A673 (cell line): Measurements from ENCODE around the gene METTL24. TPM values are rescaled to one million over a fixed set of nuclear protein-coding genes. Genes with fewer than 3 reads are reported as not detected.
"Not testable (repeated sequence)": the region's sequence is repeated elsewhere in the genome, so short reads cannot be mapped to it uniquely, and the experiment has no call there.

Experiments used
- BruUV-seq: library from RNA; stranded (reverse); fragments of 400-500 nt; replicated peaks from 2 replicates; lab custom pipeline; 2021; lab: Mats Ljungman, UMichigan
- CTCF ChIA-PET: fragments of 300-600 bp; sonication (Branson Sonifier 250); formaldehyde crosslinking; loops from one replicate; lab custom pipeline; 2022; ENCODE audit warnings: antibody characterized with exemption; lab: Charles Lee
- POLR2A ChIA-PET: fragments of 300-600 bp; sonication (Branson Sonifier 250); formaldehyde crosslinking; loops from one replicate; lab custom pipeline; 2022; ENCODE audit warnings: antibody characterized with exemption; ENCODE audit not compliant: low non-redundant PET; lab: Charles Lee
- DNase-seq: peaks from one replicate; pipeline ENCODE4 v3.0.0-alpha.2; 2015; ENCODE audit warnings: low spot score
- H3K27ac ChIP-seq: fragments of 200-600 bp; sonication (generic); 2 replicates; pipeline ENCODE4 v1.5.1; 2016; ENCODE audit warnings: mixed run types, low read depth, mild to moderate bottlenecking, mixed read lengths, antibody characterized with exemption, low read length; ENCODE audit not compliant: poor library complexity, severe bottlenecking
- H3K27me3 ChIP-seq: fragments of 200-600 bp; sonication (generic); replicated peaks from 2 replicates; pipeline ENCODE4 v1.6.1; 2017; ENCODE audit warnings: mixed run types, low read depth, mild to moderate bottlenecking, mixed read lengths, antibody characterized with exemption, low read length; ENCODE audit not compliant: insufficient read depth, poor library complexity
- H3K36me3 ChIP-seq: fragments of 200-600 bp; sonication (generic); 2 replicates; pipeline ENCODE4 v1.6.1; 2016; ENCODE audit warnings: mixed run types, mild to moderate bottlenecking, mixed read lengths, antibody characterized with exemption, low read length; ENCODE audit not compliant: insufficient read depth, poor library complexity, severe bottlenecking
- H3K4me1 ChIP-seq: fragments of 200-600 bp; sonication (generic); 2 replicates; pipeline ENCODE4 v1.6.1; 2017; ENCODE audit warnings: mixed run types, mild to moderate bottlenecking, mixed read lengths, antibody characterized with exemption, low read length; ENCODE audit not compliant: insufficient read depth, poor library complexity, severe bottlenecking
- H3K4me3 ChIP-seq: fragments of 200-600 bp; sonication (generic); 2 replicates; pipeline ENCODE4 v1.5.1; 2016; ENCODE audit warnings: low read depth, mixed run types, mild to moderate bottlenecking, mixed read lengths, low read length; ENCODE audit not compliant: poor library complexity, severe bottlenecking
- H3K9me3 ChIP-seq: fragments of 200-600 bp; sonication (generic); 2 replicates; pipeline ENCODE4 v1.6.1; 2016; ENCODE audit warnings: mixed run types, low read depth, mild to moderate bottlenecking, mixed read lengths, antibody characterized with exemption, low read length; ENCODE audit not compliant: poor library complexity, severe bottlenecking
- EZH2 ChIP-seq: fragments of 200-600 bp; sonication (generic); IDR thresholded peaks from 2 replicates; pipeline ENCODE4 v1.6.1; 2017; ENCODE audit warnings: borderline replicate concordance, low read depth, mild to moderate bottlenecking, mixed read lengths, antibody characterized with exemption, low read length; ENCODE audit not compliant: poor library complexity, severe bottlenecking
- intact Hi-C: fragments of 100-400 bp; cut with micrococcal nuclease; formaldehyde crosslinking; loops from one replicate; pipeline ENCODE4 v1.10.0; 2022; ENCODE audit not compliant: unreplicated experiment
- total RNA-seq: library from RNA; stranded (reverse); gene quantifications from 2 replicates; pipeline ENCODE4 v1.2.3, GENCODE V29; 2021
- TF ChIP-seq, protein P1 (sequence below): fragments of 300-800, 200-600 bp; sonication (generic); conservative IDR thresholded peaks from 2 replicates; pipeline ENCODE4 v1.5.1; 2017; ENCODE audit warnings: low read depth, mild to moderate bottlenecking, antibody characterized with exemption, low read length, moderate library complexity, mixed read lengths

The METTL24 gene
- total RNA-seq, 1 experiment from 2014 or later = 6.4 TPM

DNA sequence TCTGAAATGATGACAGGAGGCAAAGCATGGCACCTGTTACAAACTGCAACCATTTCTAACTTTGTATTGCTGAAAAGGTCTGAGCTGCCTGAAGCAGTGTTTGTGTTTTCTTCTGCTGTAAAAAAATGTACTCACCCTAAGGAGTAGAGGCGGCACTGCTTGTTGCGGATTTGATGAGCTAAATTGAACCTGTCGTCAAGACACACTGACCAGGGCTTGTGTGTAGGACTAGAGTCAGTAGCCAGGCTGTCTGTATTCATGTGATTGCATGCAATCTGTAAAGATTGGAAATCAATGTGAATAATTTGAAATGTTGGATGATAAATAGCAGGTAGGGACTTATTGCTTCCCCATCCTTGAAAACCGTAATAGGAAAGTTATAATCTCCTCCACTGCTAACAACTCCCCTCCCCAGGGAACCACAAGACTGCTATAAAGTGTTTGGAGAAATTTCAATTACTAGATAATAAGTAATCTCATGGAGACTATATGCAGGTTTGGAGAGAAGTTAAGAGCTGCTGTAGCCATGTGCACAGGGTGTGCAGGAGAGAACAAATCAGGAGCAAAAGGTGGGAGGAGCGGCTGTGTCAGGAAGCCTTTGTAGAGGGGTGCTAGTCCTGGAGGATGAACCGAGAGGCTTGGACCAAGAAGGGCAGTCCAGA, 42.8 kb downstream of the METTL24 start:
- CTCF ChIA-PET = no interaction called here
- TF ChIP-seq, protein P1, sequence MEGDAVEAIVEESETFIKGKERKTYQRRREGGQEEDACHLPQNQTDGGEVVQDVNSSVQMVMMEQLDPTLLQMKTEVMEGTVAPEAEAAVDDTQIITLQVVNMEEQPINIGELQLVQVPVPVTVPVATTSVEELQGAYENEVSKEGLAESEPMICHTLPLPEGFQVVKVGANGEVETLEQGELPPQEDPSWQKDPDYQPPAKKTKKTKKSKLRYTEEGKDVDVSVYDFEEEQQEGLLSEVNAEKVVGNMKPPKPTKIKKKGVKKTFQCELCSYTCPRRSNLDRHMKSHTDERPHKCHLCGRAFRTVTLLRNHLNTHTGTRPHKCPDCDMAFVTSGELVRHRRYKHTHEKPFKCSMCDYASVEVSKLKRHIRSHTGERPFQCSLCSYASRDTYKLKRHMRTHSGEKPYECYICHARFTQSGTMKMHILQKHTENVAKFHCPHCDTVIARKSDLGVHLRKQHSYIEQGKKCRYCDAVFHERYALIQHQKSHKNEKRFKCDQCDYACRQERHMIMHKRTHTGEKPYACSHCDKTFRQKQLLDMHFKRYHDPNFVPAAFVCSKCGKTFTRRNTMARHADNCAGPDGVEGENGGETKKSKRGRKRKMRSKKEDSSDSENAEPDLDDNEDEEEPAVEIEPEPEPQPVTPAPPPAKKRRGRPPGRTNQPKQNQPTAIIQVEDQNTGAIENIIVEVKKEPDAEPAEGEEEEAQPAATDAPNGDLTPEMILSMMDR = no peak
- TF ChIP-seq EZH2 = no peak
- BruUV-seq = no TSS peak

DNA sequence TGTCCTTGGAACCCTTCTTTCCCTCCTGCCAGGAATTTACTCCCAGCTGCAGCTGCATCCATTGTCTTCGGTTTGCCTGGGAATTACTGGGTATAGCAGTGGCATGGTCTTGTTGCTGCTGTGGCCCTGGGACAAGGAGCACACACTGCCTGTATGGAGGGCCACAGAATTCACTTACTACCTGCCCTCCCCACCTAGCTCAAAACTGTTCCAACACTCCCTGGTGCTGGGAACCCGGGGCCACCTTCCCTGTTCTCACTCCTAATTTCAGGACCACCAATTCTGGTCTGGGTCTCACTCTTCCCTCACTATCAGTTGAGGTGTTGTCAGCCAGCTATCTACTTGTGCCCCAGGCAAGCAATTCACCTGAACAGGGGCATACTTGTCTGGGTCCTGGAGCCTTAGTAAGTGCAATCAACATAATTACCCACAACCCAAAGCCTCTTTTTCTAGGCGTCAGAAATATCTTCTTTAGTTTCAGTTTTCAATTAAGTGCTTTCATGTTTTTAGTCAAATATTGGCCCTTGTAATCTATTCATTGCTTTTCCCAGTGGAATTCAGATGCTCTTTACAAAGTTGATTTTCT, 47.2 kb downstream of the METTL24 start:
- Histone ChIP-seq H3K4me3 (no peak overlapping the region), H3K27me3 (no peaks in the 10 kb centered on the region), H3K4me1 (peaks cover 3% of the 10 kb centered on the region), H3K27ac (no peak overlapping the region), H3K9me3 (no peaks in the 10 kb centered on the region), H3K36me3 (no peaks in the 10 kb centered on the region)
- POLR2A ChIA-PET = no interaction called here
- BruUV-seq = no TSS peak
- DNase-seq = no peak
- no peak for TF ChIP-seq EZH2
- TF ChIP-seq, protein P1 = no peak
- intact Hi-C loops = no loop called here
- CTCF ChIA-PET = no interaction called here

More for the DNA sequence above, 42.8 kb downstream of the METTL24 start:
- Histone ChIP-seq H3K4me3 (no peak overlapping the region), H3K9me3 (no peaks in the 10 kb centered on the region), H3K36me3 (no peaks in the 10 kb centered on the region), H3K27me3 (no peaks in the 10 kb centered on the region), H3K27ac (no peak overlapping the region), H3K4me1 (peaks cover 3% of the 10 kb centered on the region)
- intact Hi-C loops = no loop called here
- no peak for DNase-seq
- POLR2A ChIA-PET = no interaction called here

- H3K36me3 ChIP-seq, H3K9me3 ChIP-seq, intact Hi-C loops, POLR2A ChIA-PET, DNase-seq, H3K27ac ChIP-seq, CTCF ChIA-PET, H3K4me3 ChIP-seq, H3K4me1 ChIP-seq, H3K27me3 ChIP-seq, BruUV-seq: not testable (repeated sequence)
Observed at GRCh38 chr6:110309432-110309831, 48.7 kb downstream of the METTL24 start.
